H9 (cell line): ENCODE data around the gene SLC34A2. TPM values are rescaled to one million over a fixed set of nuclear protein-coding genes. Genes with fewer than 3 reads are reported as not detected.

Experiments used
- DNase-seq: peaks from one replicate; pipeline ENCODE4 v3.0.0-alpha.2; 2017
- H2AFZ ChIP-seq: one replicate; pipeline ENCODE4 v1.6.1; 2013; ENCODE audit warnings: mild to moderate bottlenecking, low read length, control low read depth, moderate library complexity
- H2AK5ac ChIP-seq: 2 replicates; pipeline ENCODE4 v1.6.1; 2013; ENCODE audit warnings: low read length, control low read depth, mixed read lengths; ENCODE audit not compliant: insufficient read length
- H2BK120ac ChIP-seq: one replicate; pipeline ENCODE4 v1.6.1; 2013; ENCODE audit warnings: low read depth, mild to moderate bottlenecking, low read length, control low read depth, inconsistent platforms; ENCODE audit not compliant: poor library complexity, severe bottlenecking
- H2BK12ac ChIP-seq: 2 replicates; pipeline ENCODE4 v1.6.1; 2013; ENCODE audit warnings: low read length, control low read depth, mixed read lengths, low read depth; ENCODE audit not compliant: insufficient read length
- H2BK15ac ChIP-seq: 2 replicates; pipeline ENCODE4 v1.6.1; 2013; ENCODE audit warnings: low read depth, low read length, control low read depth
- H2BK20ac ChIP-seq: one replicate; pipeline ENCODE4 v1.6.1; 2013; ENCODE audit warnings: low read depth, mild to moderate bottlenecking, low read length, control low read depth, inconsistent platforms; ENCODE audit not compliant: poor library complexity, severe bottlenecking
- H2BK5ac ChIP-seq: 2 replicates; pipeline ENCODE4 v1.6.1; 2013; ENCODE audit warnings: low read length, control low read depth, mixed read lengths; ENCODE audit not compliant: insufficient read length
- H3K14ac ChIP-seq: 2 replicates; pipeline ENCODE4 v1.6.1; 2013; ENCODE audit warnings: low read length, control low read depth; ENCODE audit not compliant: insufficient read depth
- H3K18ac ChIP-seq: 2 replicates; pipeline ENCODE4 v1.6.1; 2013; ENCODE audit warnings: low read depth, mild to moderate bottlenecking, mixed read lengths, low read length, control low read depth; ENCODE audit not compliant: insufficient read length
- H3K23ac ChIP-seq: 2 replicates; pipeline ENCODE4 v1.6.1; 2013; ENCODE audit warnings: low read length, control low read depth, mixed read lengths, low read depth; ENCODE audit not compliant: insufficient read length
- H3K23me2 ChIP-seq: 2 replicates; pipeline ENCODE4 v1.6.1; 2013; ENCODE audit warnings: low read depth, mild to moderate bottlenecking, mixed read lengths, low read length, control low read depth; ENCODE audit not compliant: insufficient read length, poor library complexity, severe bottlenecking
- H3K27ac ChIP-seq: 2 replicates; pipeline ENCODE4 v1.5.1; 2013; ENCODE audit warnings: low read length, control low read depth, mixed read lengths, low read depth; ENCODE audit not compliant: insufficient read length
- H3K27me3 ChIP-seq: 2 replicates; pipeline ENCODE4 v1.6.1; 2013; ENCODE audit warnings: low read length, control low read depth, inconsistent platforms; ENCODE audit not compliant: insufficient read depth
- H3K4ac ChIP-seq: 2 replicates; pipeline ENCODE4 v1.6.1; 2013; ENCODE audit warnings: low read depth, mild to moderate bottlenecking, control low read depth, inconsistent platforms, low read length, moderate library complexity
- H3K4me1 ChIP-seq: 2 replicates; pipeline ENCODE4 v1.6.1; 2013; ENCODE audit warnings: low read length, control low read depth, inconsistent platforms; ENCODE audit not compliant: insufficient read depth
- H3K4me2 ChIP-seq: 2 replicates; pipeline ENCODE4 v1.6.1; 2013; ENCODE audit warnings: low read length, control low read depth, mixed read lengths; ENCODE audit not compliant: insufficient read length, insufficient read depth
- H3K56ac ChIP-seq: 2 replicates; pipeline ENCODE4 v1.6.1; 2013; ENCODE audit warnings: low read depth, mild to moderate bottlenecking, mixed read lengths, low read length, control low read depth; ENCODE audit not compliant: insufficient read length
- H3K79me1 ChIP-seq: 2 replicates; pipeline ENCODE4 v1.6.1; 2013; ENCODE audit warnings: low read depth, mild to moderate bottlenecking, moderate library complexity, low read length, control low read depth, inconsistent platforms; ENCODE audit not compliant: insufficient read depth, poor library complexity, severe bottlenecking
- H3K79me2 ChIP-seq: 2 replicates; pipeline ENCODE4 v1.6.1; 2013; ENCODE audit warnings: low read length, control low read depth, inconsistent platforms; ENCODE audit not compliant: insufficient read depth
- H3K9ac ChIP-seq: 2 replicates; pipeline ENCODE4 v1.6.1; 2013; ENCODE audit warnings: low read length, control low read depth, mixed read lengths; ENCODE audit not compliant: insufficient read length; ENCODE audit errors: extremely low read depth
- H3K9me3 ChIP-seq: one replicate; pipeline ENCODE4 v1.6.1; 2013; ENCODE audit warnings: low read depth, low read length, inconsistent platforms; ENCODE audit not compliant: control insufficient read depth
- H3T11ph ChIP-seq: one replicate; pipeline ENCODE4 v1.6.1; 2013; ENCODE audit warnings: mild to moderate bottlenecking, low read length, control low read depth, inconsistent platforms
- H4K20me1 ChIP-seq: one replicate; pipeline ENCODE4 v1.6.1; 2013; ENCODE audit not compliant: control insufficient read depth, insufficient read length, insufficient read depth
- H4K5ac ChIP-seq: 2 replicates; pipeline ENCODE4 v1.6.1; 2013; ENCODE audit warnings: low read depth, mild to moderate bottlenecking, mixed read lengths, low read length, control low read depth; ENCODE audit not compliant: insufficient read length
- H4K8ac ChIP-seq: replicated peaks from 2 replicates; pipeline ENCODE4 v1.6.1; 2013; ENCODE audit warnings: low read length, control low read depth, mixed read lengths, low read depth; ENCODE audit not compliant: insufficient read length
- H4K91ac ChIP-seq: 2 replicates; pipeline ENCODE4 v1.6.1; 2013; ENCODE audit warnings: low read depth, mild to moderate bottlenecking, moderate library complexity, mixed read lengths, low read length, control low read depth; ENCODE audit not compliant: insufficient read length
- H3K27ac Mint-ChIP-seq, 3 experiments: 2 replicates in 2 of 3; 3 replicates in 1 of 3; pipeline ENCODE4 v1.8.0; 2020 to 2021; ENCODE audit warnings: mixed read lengths in 3 of 3, mild to moderate bottlenecking in 1 of 3, moderate library complexity in 1 of 3
- H3K27me3 Mint-ChIP-seq: 2 replicates; pipeline ENCODE4 v1.8.0; 2021; ENCODE audit warnings: low read depth, mild to moderate bottlenecking, moderate library complexity, mixed read lengths
- H3K36me3 Mint-ChIP-seq, 3 experiments: 2 replicates in 2 of 3; 3 replicates in 1 of 3; pipeline ENCODE4 v1.8.0; 2020 to 2021; ENCODE audit warnings: low read depth in 3 of 3, mixed read lengths in 3 of 3; ENCODE audit not compliant: insufficient read depth in 1 of 3
- H3K4me1 Mint-ChIP-seq, 2 experiments: 2 replicates each; pipeline ENCODE4 v1.8.0; 2020; ENCODE audit warnings: mixed read lengths in 2 of 2
- H3K4me3 Mint-ChIP-seq, 2 experiments: 2 replicates in 1 of 2; 3 replicates in 1 of 2; pipeline ENCODE4 v1.8.0; 2020 to 2021; ENCODE audit warnings: mild to moderate bottlenecking in 2 of 2, mixed read lengths in 2 of 2, moderate library complexity in 1 of 2
- H3K9me3 Mint-ChIP-seq, 2 experiments: 2 replicates in 1 of 2; 3 replicates in 1 of 2; pipeline ENCODE4 v1.8.0; 2020; ENCODE audit warnings: mild to moderate bottlenecking in 2 of 2, mixed read lengths in 2 of 2, moderate library complexity in 1 of 2
- WGBS: extraction: QIAGEN DNeasy Blood & Tissue Kit; methylation state at CpG from one replicate; pipeline ENCODE4 v1.1.7; 2013; ENCODE audit warnings: missing lambda C conversion rate, low lambda C conversion rate, mixed read lengths; ENCODE audit not compliant: insufficient read length; ENCODE audit errors: extremely low coverage; 5-methylcytosine and 5-hydroxymethylcytosine counted together
- total RNA-seq: library from RNA; stranded (reverse); gene quantifications from 2 replicates; pipeline ENCODE4 v1.2.1, GENCODE V29; 2021
- TF ChIP-seq, protein P1 (sequence below): fragments of 200-600 bp; sonication (generic); conservative IDR thresholded peaks from 3 replicates; pipeline ENCODE4 v1.8.0; 2021; ENCODE audit warnings: antibody characterized with exemption, mild to moderate bottlenecking

The SLC34A2 gene
- total RNA-seq, 1 experiment from 2014 or later = 0.57 TPM

DNA sequence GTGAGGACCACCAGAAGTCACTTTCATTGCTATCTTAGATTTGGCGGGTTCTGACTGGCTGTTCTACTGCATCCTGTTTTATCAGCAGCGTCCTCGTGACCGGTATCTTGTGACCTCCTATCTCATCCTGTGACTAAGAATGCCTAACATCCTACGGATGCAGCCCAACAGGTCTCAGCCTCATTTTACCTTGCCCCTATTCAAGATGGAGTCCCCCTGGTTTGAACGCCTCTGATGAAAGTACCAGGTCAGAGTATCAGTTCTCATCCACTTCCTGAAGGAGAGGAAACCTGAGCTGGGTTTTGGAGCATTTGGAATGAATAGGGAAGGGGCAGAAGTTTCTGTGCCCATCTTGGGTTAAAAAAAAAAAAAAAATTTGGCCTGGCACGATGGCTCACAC lies 70.2 kb downstream of the SLC34A2 start:
- Histone ChIP-seq H2BK20ac (no peak overlapping the region), H2BK120ac (no peak overlapping the region), H3K79me1 (no peaks in the 10 kb centered on the region), H3K9me3 (no peaks in the 10 kb centered on the region), H4K5ac (no peak overlapping the region), H3K18ac (no peak overlapping the region), H2BK15ac (no peak overlapping the region), H3K4ac (no peak overlapping the region), H3K56ac (no peak overlapping the region), H3K27ac (no peak overlapping the region), H2AK5ac (no peak overlapping the region), H3K4me1 (no peaks in the 10 kb centered on the region), H3K23me2 (no peaks in the 10 kb centered on the region), H3K9ac (no peak overlapping the region), H2BK5ac (no peak overlapping the region), H4K8ac (no peak overlapping the region), H2BK12ac (no peak overlapping the region), H3K23ac (no peak overlapping the region), H2AFZ (no peak overlapping the region), H3K27me3 (no peaks in the 10 kb centered on the region), H3K79me2 (no peaks in the 10 kb centered on the region), H4K20me1 (no peaks in the 10 kb centered on the region), H4K91ac (no peak overlapping the region), H3K4me2 (no peak overlapping the region), H3K14ac (no peak overlapping the region), H3T11ph (no peak overlapping the region)
- WGBS = no CpG with 5 or more reads among the region's 7 CpGs
- Mint-ChIP-seq H3K4me1 (no peaks in the 10 kb centered on the region), H3K9me3 (no peaks in the 10 kb centered on the region; a peak in 2 of 5 replicates), H3K27ac (no peak overlapping the region; a peak in 1 of 7 replicates), H3K36me3 (no peaks in the 10 kb centered on the region), H3K4me3 (no peak overlapping the region; a peak in 1 of 5 replicates), H3K27me3 (no peaks in the 10 kb centered on the region; the same call in none of the 2 replicates)
- TF ChIP-seq, protein P1, sequence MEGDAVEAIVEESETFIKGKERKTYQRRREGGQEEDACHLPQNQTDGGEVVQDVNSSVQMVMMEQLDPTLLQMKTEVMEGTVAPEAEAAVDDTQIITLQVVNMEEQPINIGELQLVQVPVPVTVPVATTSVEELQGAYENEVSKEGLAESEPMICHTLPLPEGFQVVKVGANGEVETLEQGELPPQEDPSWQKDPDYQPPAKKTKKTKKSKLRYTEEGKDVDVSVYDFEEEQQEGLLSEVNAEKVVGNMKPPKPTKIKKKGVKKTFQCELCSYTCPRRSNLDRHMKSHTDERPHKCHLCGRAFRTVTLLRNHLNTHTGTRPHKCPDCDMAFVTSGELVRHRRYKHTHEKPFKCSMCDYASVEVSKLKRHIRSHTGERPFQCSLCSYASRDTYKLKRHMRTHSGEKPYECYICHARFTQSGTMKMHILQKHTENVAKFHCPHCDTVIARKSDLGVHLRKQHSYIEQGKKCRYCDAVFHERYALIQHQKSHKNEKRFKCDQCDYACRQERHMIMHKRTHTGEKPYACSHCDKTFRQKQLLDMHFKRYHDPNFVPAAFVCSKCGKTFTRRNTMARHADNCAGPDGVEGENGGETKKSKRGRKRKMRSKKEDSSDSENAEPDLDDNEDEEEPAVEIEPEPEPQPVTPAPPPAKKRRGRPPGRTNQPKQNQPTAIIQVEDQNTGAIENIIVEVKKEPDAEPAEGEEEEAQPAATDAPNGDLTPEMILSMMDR = no peak
- DNase-seq = no peak
